WERI-Rb-1 (cell line): ENCODE results near the gene GOLGA6L2.
"Not testable (repeated sequence)": the region's sequence is repeated elsewhere in the genome, so short reads cannot be mapped to it uniquely, and the experiment has no call there.

Experiments
- DNase-seq: peaks from one replicate; pipeline ENCODE4 v3.0.0-alpha.2; 2020
- H3K27ac ChIP-seq: fragments of 250-450 bp; sonication (Bioruptor Pico); 2 replicates; pipeline ENCODE4 v1.5.1; 2020; ENCODE audit warnings: mild to moderate bottlenecking, moderate library complexity
- H3K27me3 ChIP-seq: fragments of 250-450 bp; sonication (Bioruptor Pico); 2 replicates; pipeline ENCODE4 v1.5.1; 2021; ENCODE audit warnings: mild to moderate bottlenecking, low read depth, moderate library complexity; ENCODE audit not compliant: insufficient read depth, severe bottlenecking
- H3K36me3 ChIP-seq: fragments of 250-450 bp; sonication (Bioruptor Pico); 2 replicates; pipeline ENCODE4 v1.5.1; 2020; ENCODE audit warnings: mild to moderate bottlenecking, moderate library complexity
- H3K4me3 ChIP-seq: 2 replicates; pipeline ENCODE4 v1.5.1; 2011; ENCODE audit warnings: low read depth, mild to moderate bottlenecking, control low read depth, low read length
- H3K9me3 ChIP-seq: fragments of 250-450 bp; sonication (Bioruptor Pico); 2 replicates; pipeline ENCODE4 v1.5.1; 2021; ENCODE audit warnings: mild to moderate bottlenecking, moderate library complexity; ENCODE audit not compliant: severe bottlenecking
- CTCF ChIP-seq: IDR thresholded peaks from 2 replicates; pipeline ENCODE4 v1.5.1; 2011; ENCODE audit warnings: low read depth, mild to moderate bottlenecking, control low read depth, inconsistent platforms, low read length

The GOLGA6L2 gene

GRCh38 chr15:23422099-23422945, 24.7 kb downstream of the GOLGA6L2 start:
- H3K4me3 ChIP-seq, result no peak overlapping the region
- H3K27ac ChIP-seq, result no peak overlapping the region
- no peaks in the 10 kb centered on the region for H3K27me3 ChIP-seq
- no peaks in the 10 kb centered on the region for H3K36me3 ChIP-seq
- TF ChIP-seq CTCF, result no peak
- no peak for DNase-seq
- H3K9me3 ChIP-seq, result no peaks in the 10 kb centered on the region

GRCh38 chr15:23420806-23421575, 26.1 kb downstream of the GOLGA6L2 start:
- no peaks in the 10 kb centered on the region for H3K27me3 ChIP-seq
- no peaks in the 10 kb centered on the region for H3K36me3 ChIP-seq
- TF ChIP-seq CTCF, result no peak
- no peak overlapping the region for H3K4me3 ChIP-seq
- H3K9me3 ChIP-seq, result no peaks in the 10 kb centered on the region
- no peak for DNase-seq
- H3K27ac ChIP-seq, result no peak overlapping the region

GRCh38 chr15:23416349-23417276, 30.4 kb downstream of the GOLGA6L2 start:
- Histone ChIP-seq H3K27me3 (no peaks in the 10 kb centered on the region), H3K27ac (no peak overlapping the region), H3K9me3 (no peaks in the 10 kb centered on the region), H3K36me3 (no peaks in the 10 kb centered on the region), H3K4me3 (no peak overlapping the region)
- TF ChIP-seq CTCF, result no peak
- DNase-seq, result no peak

GRCh38 chr15:23415866-23416265, 31.2 kb downstream of the GOLGA6L2 start:
- H3K4me3 ChIP-seq, H3K27me3 ChIP-seq, H3K36me3 ChIP-seq, DNase-seq, H3K9me3 ChIP-seq, H3K27ac ChIP-seq: not testable (repeated sequence)

GRCh38 chr15:23415321-23415865, 31.6 kb downstream of the GOLGA6L2 start:
- Histone ChIP-seq H3K9me3 (no peaks in the 10 kb centered on the region), H3K27ac (no peak overlapping the region), H3K36me3 (no peaks in the 10 kb centered on the region), H3K4me3 (no peak overlapping the region), H3K27me3 (no peaks in the 10 kb centered on the region)
- no peak for DNase-seq
- no peak for TF ChIP-seq CTCF

GRCh38 chr15:23412881-23413600, 34.0 kb downstream of the GOLGA6L2 start:
- not testable (repeated sequence) for H3K36me3 ChIP-seq, H3K4me3 ChIP-seq, H3K27me3 ChIP-seq, H3K27ac ChIP-seq, H3K9me3 ChIP-seq, DNase-seq
